Measurements from ENCODE around the gene TMEM178B.

DNA sequence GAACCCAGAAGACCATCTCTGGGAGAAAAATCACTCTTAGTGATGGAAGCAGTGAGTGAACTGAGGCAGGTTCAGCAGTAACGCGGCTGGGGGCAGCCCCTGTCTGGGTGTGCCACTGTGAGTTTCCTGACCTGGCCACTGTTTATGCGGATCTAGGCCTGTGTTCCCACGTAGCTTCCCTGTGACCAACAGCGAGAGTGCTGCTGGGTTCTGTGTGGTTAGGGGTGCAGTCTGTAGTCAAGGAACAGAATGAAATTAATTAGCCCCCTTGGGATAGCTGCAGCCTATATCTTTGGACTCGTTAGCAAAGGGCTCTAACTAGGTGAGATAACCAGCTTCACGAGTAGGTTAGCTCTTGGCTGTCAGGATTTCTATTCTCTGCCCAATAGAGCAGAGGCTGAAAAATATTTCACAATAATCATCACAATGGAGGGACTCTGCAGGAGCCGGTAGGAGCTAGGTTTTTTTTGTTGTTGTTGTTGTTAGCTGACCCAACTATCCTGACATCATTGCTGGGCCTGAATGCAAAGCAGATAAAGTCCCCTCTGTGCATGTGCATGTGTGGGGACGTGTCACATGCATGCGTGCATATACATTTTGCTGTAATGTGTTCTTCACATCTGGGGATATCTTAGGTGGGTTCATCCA is 164.9 kb downstream of the TMEM178B start:
- TF ChIP-seq EZH2 (IDR thresholded peaks at IDR 0.05; ENCODE audit: low read length): no peak
- TF ChIP-seq, protein P1, sequence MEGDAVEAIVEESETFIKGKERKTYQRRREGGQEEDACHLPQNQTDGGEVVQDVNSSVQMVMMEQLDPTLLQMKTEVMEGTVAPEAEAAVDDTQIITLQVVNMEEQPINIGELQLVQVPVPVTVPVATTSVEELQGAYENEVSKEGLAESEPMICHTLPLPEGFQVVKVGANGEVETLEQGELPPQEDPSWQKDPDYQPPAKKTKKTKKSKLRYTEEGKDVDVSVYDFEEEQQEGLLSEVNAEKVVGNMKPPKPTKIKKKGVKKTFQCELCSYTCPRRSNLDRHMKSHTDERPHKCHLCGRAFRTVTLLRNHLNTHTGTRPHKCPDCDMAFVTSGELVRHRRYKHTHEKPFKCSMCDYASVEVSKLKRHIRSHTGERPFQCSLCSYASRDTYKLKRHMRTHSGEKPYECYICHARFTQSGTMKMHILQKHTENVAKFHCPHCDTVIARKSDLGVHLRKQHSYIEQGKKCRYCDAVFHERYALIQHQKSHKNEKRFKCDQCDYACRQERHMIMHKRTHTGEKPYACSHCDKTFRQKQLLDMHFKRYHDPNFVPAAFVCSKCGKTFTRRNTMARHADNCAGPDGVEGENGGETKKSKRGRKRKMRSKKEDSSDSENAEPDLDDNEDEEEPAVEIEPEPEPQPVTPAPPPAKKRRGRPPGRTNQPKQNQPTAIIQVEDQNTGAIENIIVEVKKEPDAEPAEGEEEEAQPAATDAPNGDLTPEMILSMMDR (optimal IDR thresholded peaks at IDR 0.05 in 1 of 3, IDR thresholded peaks at IDR 0.05 in 1 of 3, conservative IDR thresholded peaks at IDR 0.05 in 1 of 3; ENCODE audit: extremely low read depth in 1 of 3, insufficient read depth in 2 of 3, low read length in 3 of 3): no peak
